NB4 (cell line): ENCODE results near the gene ELAVL1.

Experiments
- POLR2A ChIP-seq: IDR thresholded peaks from 2 replicates; pipeline ENCODE4 v1.6.1; 2011; ENCODE audit warnings: mild to moderate bottlenecking; ENCODE audit not compliant: insufficient read length; ENCODE audit errors: extremely low read depth
- TF ChIP-seq, protein P1 (sequence below): IDR thresholded peaks from one replicate; pipeline ENCODE4 v1.5.1; 2012; ENCODE audit warnings: low read depth, low read length

- TF ChIP-seq, protein P1, sequence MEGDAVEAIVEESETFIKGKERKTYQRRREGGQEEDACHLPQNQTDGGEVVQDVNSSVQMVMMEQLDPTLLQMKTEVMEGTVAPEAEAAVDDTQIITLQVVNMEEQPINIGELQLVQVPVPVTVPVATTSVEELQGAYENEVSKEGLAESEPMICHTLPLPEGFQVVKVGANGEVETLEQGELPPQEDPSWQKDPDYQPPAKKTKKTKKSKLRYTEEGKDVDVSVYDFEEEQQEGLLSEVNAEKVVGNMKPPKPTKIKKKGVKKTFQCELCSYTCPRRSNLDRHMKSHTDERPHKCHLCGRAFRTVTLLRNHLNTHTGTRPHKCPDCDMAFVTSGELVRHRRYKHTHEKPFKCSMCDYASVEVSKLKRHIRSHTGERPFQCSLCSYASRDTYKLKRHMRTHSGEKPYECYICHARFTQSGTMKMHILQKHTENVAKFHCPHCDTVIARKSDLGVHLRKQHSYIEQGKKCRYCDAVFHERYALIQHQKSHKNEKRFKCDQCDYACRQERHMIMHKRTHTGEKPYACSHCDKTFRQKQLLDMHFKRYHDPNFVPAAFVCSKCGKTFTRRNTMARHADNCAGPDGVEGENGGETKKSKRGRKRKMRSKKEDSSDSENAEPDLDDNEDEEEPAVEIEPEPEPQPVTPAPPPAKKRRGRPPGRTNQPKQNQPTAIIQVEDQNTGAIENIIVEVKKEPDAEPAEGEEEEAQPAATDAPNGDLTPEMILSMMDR: no peak
- no peak for TF ChIP-seq POLR2A
Measured at GRCh38 chr19:7924241-7924640, 81.2 kb downstream of the ELAVL1 start.
